MM.1S (cell line): Measurements from ENCODE around the gene MEGF8.

Experiments used
- DNase-seq: peaks from one replicate; pipeline ENCODE4 v3.0.0-alpha.2; 2015
- H2AFZ ChIP-seq: fragments of 300-600 bp; sonication (generic); 2 replicates; pipeline ENCODE4 v1.6.0; 2016; ENCODE audit warnings: antibody characterized with exemption, low read length
- H3F3A ChIP-seq: fragments of 300-600 bp; sonication (generic); 2 replicates; pipeline ENCODE4 v1.6.1; 2016; ENCODE audit warnings: mild to moderate bottlenecking, antibody characterized with exemption, low read length, moderate library complexity, mixed read lengths; ENCODE audit not compliant: insufficient read depth
- H3K27ac ChIP-seq: fragments of 300-600 bp; sonication (generic); 2 replicates; pipeline ENCODE4 v1.5.1; 2016; ENCODE audit warnings: mild to moderate bottlenecking, low read length
- H3K27me3 ChIP-seq: fragments of 300-600 bp; sonication (generic); replicated peaks from 2 replicates; pipeline ENCODE4 v1.6.0; 2016; ENCODE audit warnings: low read length; ENCODE audit not compliant: insufficient read depth
- H3K36me3 ChIP-seq: fragments of 300-600 bp; sonication (generic); replicated peaks from 2 replicates; pipeline ENCODE4 v1.6.1; 2016; ENCODE audit warnings: mild to moderate bottlenecking, low read length, mixed read lengths; ENCODE audit not compliant: insufficient read depth
- H3K4me1 ChIP-seq: fragments of 300-600 bp; sonication (generic); 2 replicates; pipeline ENCODE4 v1.6.1; 2016; ENCODE audit warnings: low read length, mixed read lengths
- H3K4me2 ChIP-seq: fragments of 300-600 bp; sonication (generic); 2 replicates; pipeline ENCODE4 v1.6.0; 2016; ENCODE audit warnings: low read depth, low read length
- H3K4me3 ChIP-seq: fragments of 300-600 bp; sonication (generic); 2 replicates; pipeline ENCODE4 v1.5.1; 2016; ENCODE audit warnings: low read length, mixed read lengths
- H3K79me2 ChIP-seq: fragments of 300-600 bp; sonication (generic); 2 replicates; pipeline ENCODE4 v1.6.1; 2016; ENCODE audit warnings: mixed run types, low read length, mixed read lengths
- H3K9ac ChIP-seq: fragments of 300-600 bp; sonication (generic); 2 replicates; pipeline ENCODE4 v1.6.1; 2016; ENCODE audit warnings: low read length, mixed read lengths
- H3K9me2 ChIP-seq: fragments of 300-600 bp; sonication (generic); replicated peaks from 2 replicates; pipeline ENCODE4 v1.6.1; 2016; ENCODE audit warnings: mild to moderate bottlenecking, low read length, mixed read lengths; ENCODE audit not compliant: insufficient read depth
- H3K9me3 ChIP-seq: fragments of 300-600 bp; sonication (generic); replicated peaks from 2 replicates; pipeline ENCODE4 v1.6.1; 2016; ENCODE audit warnings: mild to moderate bottlenecking, low read length, mixed read lengths; ENCODE audit not compliant: insufficient read depth
- H4K20me1 ChIP-seq: fragments of 300-600 bp; sonication (generic); 2 replicates; pipeline ENCODE4 v1.6.1; 2016; ENCODE audit warnings: mild to moderate bottlenecking, low read length, moderate library complexity, mixed read lengths; ENCODE audit not compliant: insufficient read depth
- EZH2 ChIP-seq: fragments of 300-600 bp; sonication (generic); optimal IDR thresholded peaks from 2 replicates; pipeline ENCODE3; 2017; ENCODE audit warnings: low read depth, mild to moderate bottlenecking, antibody characterized with exemption, low read length, mixed read lengths
- EZH2phosphoT487 ChIP-seq: fragments of 300-600 bp; sonication (generic); IDR thresholded peaks from 2 replicates; pipeline ENCODE4 v1.6.1; 2018; ENCODE audit warnings: antibody characterized with exemption, low read length
- TF ChIP-seq, protein P1 (sequence below): fragments of 300-600 bp; sonication (generic); IDR thresholded peaks from 2 replicates; pipeline ENCODE4 v1.5.1; 2016; ENCODE audit warnings: antibody characterized with exemption, low read length, mixed read lengths

MEGF8 gene

DNA sequence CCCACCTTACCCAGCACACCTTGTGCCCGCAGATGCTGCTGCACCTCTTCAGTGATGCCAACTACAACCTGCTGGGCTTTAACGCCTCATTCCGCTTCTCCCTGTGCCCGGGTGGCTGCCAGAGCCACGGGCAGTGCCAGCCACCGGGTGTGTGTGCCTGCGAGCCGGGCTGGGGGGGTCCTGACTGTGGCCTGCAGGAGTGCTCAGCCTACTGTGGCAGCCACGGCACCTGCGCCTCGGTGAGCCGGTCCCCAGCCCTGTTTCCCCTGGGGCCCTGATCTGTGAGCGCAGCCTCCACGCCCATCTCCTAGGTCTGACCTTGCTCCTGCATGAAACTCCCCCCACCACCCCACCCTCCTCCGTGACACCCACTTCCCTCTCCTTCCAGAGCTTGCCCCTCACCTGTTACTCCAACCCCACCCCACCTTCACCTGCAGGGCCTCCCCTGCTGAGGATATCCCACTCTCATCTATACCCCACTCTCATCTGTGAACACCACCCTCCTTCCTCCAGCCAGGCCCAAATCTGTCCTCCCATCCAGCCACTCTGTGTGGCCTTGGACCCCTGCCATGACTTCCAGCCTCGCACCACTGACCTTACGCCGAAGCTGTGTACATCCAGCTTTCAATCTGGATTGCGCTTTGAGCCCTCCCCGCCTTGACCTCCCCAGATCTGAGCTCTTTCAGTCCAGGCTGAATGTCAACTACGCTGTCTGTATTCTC, 8.7 kb downstream of the MEGF8 start:
- H3K27me3 ChIP-seq = no peaks in the 10 kb centered on the region
- TF ChIP-seq EZH2 = no peak
- TF ChIP-seq, protein P1, sequence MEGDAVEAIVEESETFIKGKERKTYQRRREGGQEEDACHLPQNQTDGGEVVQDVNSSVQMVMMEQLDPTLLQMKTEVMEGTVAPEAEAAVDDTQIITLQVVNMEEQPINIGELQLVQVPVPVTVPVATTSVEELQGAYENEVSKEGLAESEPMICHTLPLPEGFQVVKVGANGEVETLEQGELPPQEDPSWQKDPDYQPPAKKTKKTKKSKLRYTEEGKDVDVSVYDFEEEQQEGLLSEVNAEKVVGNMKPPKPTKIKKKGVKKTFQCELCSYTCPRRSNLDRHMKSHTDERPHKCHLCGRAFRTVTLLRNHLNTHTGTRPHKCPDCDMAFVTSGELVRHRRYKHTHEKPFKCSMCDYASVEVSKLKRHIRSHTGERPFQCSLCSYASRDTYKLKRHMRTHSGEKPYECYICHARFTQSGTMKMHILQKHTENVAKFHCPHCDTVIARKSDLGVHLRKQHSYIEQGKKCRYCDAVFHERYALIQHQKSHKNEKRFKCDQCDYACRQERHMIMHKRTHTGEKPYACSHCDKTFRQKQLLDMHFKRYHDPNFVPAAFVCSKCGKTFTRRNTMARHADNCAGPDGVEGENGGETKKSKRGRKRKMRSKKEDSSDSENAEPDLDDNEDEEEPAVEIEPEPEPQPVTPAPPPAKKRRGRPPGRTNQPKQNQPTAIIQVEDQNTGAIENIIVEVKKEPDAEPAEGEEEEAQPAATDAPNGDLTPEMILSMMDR = no peak
- TF ChIP-seq EZH2phosphoT487 = no peak
- no peak overlapping the region for H3K4me2 ChIP-seq
- no peak overlapping the region for H3K27ac ChIP-seq
- H3K9me3 ChIP-seq = no peaks in the 10 kb centered on the region
- H3K36me3 ChIP-seq = no peaks in the 10 kb centered on the region
- H2AFZ ChIP-seq = no peak overlapping the region
- DNase-seq = no peak
- H3K9me2 ChIP-seq = no peaks in the 10 kb centered on the region
- H3K4me1 ChIP-seq = no peaks in the 10 kb centered on the region
- H3K9ac ChIP-seq = no peak overlapping the region
- H3K79me2 ChIP-seq = no peaks in the 10 kb centered on the region
- no peaks in the 10 kb centered on the region for H4K20me1 ChIP-seq
- H3K4me3 ChIP-seq = no peak overlapping the region
- H3F3A ChIP-seq = no peaks in the 10 kb centered on the region

DNA sequence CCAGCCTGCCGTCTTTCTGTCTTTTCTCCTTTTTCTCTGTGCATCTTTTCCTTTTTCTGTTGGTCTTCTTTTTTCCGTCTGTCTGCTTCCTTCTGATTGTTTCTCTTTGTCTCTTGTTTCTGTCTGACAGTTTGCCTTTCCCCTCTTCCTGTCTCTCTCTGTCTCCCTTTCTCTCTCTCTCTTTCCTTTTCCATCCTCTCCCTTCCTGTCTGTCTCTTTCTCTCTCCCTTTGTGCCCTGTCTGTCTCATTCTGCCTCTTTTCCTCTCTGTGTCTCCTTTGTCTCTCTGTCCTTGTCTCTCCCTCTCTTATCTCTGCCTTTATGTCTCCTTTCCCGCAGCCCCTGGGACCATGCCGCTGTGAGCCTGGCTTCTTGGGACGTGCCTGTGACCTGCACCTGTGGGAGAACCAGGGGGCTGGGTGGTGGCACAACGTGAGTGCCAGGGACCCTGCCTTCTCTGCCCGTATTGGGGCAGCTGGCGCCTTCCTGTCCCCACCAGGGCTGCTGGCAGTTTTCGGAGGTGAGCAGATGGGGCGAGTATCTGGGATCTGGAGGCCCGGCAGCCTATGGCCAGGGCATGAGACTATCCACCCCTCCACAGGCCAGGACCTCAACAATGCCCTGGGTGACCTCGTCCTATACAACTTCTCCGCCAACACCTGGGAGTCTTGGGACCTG, 9.4 kb downstream of the MEGF8 start:
- no peaks in the 10 kb centered on the region for H4K20me1 ChIP-seq
- H3K9me3 ChIP-seq = no peaks in the 10 kb centered on the region
- no peak overlapping the region for H2AFZ ChIP-seq
- no peaks in the 10 kb centered on the region for H3K4me1 ChIP-seq
- TF ChIP-seq EZH2 = no peak
- TF ChIP-seq, protein P1 = no peak
- TF ChIP-seq EZH2phosphoT487 = no peak
- no peaks in the 10 kb centered on the region for H3K79me2 ChIP-seq
- no peaks in the 10 kb centered on the region for H3F3A ChIP-seq
- no peaks in the 10 kb centered on the region for H3K27me3 ChIP-seq
- H3K27ac ChIP-seq = no peak overlapping the region
- no peaks in the 10 kb centered on the region for H3K36me3 ChIP-seq
- DNase-seq = no peak
- H3K9me2 ChIP-seq = no peaks in the 10 kb centered on the region
- H3K4me3 ChIP-seq = no peak overlapping the region
- H3K4me2 ChIP-seq = no peak overlapping the region
- no peak overlapping the region for H3K9ac ChIP-seq

DNA sequence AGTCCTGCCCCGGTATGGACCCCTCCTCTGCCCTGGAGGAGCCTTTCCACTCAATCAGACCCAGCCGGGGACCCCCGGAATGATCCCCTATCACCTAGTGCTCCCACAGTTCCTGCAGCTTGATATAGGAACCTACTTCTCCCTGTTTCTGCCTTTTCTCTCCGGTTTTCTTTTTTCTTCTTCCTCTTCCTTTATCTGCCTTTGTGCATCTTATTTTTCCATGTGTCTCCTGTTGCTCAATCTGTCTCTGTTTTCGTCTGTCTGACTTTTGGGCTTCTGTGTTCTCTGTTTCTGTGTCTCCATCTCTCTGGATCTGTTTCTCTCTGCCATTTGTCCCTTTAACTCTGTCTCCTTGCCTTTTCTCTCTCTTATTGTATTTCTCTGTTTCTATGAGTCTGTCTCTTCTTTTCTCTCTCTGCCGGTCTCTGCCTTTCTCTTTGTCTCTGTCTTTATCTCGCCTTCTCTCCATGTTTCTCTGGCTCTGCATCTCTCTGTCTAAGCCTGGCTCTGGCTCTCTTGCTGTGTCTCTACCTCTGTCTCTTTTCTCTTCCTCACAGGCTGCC, 10.0 kb downstream of the MEGF8 start:
- Histone ChIP-seq H3K4me3 (no peak overlapping the region), H3K4me1 (no peaks in the 10 kb centered on the region), H3K27me3 (no peaks in the 10 kb centered on the region), H3K9me2 (no peaks in the 10 kb centered on the region), H3K4me2 (no peak overlapping the region), H3K9ac (no peak overlapping the region), H3K36me3 (no peaks in the 10 kb centered on the region), H3K9me3 (no peaks in the 10 kb centered on the region), H2AFZ (no peak overlapping the region), H3K27ac (no peak overlapping the region), H4K20me1 (no peaks in the 10 kb centered on the region), H3F3A (no peaks in the 10 kb centered on the region), H3K79me2 (no peaks in the 10 kb centered on the region)
- DNase-seq = no peak
- TF ChIP-seq, protein P1 = no peak
- TF ChIP-seq EZH2phosphoT487 (no peak), EZH2 (no peak)
